ENCODE measurements around the gene SPTAN1. TPM values are rescaled to one million over a fixed set of nuclear protein-coding genes. Genes with fewer than 3 reads are reported as not detected.

The SPTAN1 gene
- total RNA-seq, 6 experiments from 2014 or later: 74.6 to 141 (median 98.6) TPM

- H3K36me3 ChIP-seq: peaks cover 0 to 71% (median 42%) of the 10 kb centered on the region in 4 donors
- H3K4me1 ChIP-seq: peaks cover 0 to 42% (median 3%) of the 10 kb centered on the region in 4 donors
- no peak overlapping the region for H3K4me3 ChIP-seq
- intact Hi-C loops (cut with DNase I): no loop called here
- H3K9me3 ChIP-seq: no peaks in the 10 kb centered on the region
- ATAC-seq (peak in 1 of 4 donors; percentile 26), DNase-seq (peak in 1 of 3 donors; percentile 67)
- H3K27me3 ChIP-seq: no peaks in the 10 kb centered on the region
- TF ChIP-seq POLR2A (IDR thresholded peaks at IDR 0.05) (no peak), CTCF (IDR thresholded peaks at IDR 0.05) (peak in 1 of 4 donors; percentile 28)
- peak overlapping the region in 1 of 3 donors; percentile 77 for H3K27ac ChIP-seq
- 63% methylated on average over 5 of the region's 10 CpGs for WGBS (ENCODE audit: insufficient coverage, low coverage, low lambda C conversion rate, missing lambda C conversion rate)
These were observed 72.2 kb downstream of the SPTAN1 start for GRCh38 chr9:128624566-128624965.

- Histone ChIP-seq H3K27me3 (no peaks in the 10 kb centered on the region), H3K4me3 (no peak overlapping the region), H3K9me3 (no peaks in the 10 kb centered on the region), H3K27ac (peak overlapping the region in 1 of 3 donors; percentile 77), H3K36me3 (peaks cover 0 to 70% (median 33%) of the 10 kb centered on the region in 4 donors), H3K4me1 (peaks cover 0 to 42% (median 3%) of the 10 kb centered on the region in 4 donors)
- DNase-seq (peak in 2 of 3 donors; percentile 79 to 80), ATAC-seq (peak in 2 of 4 donors; percentile 8 to 51)
- intact Hi-C loops (cut with DNase I): no loop called here
- TF ChIP-seq POLR2A (IDR thresholded peaks at IDR 0.05) (no peak), CTCF (IDR thresholded peaks at IDR 0.05) (no peak)
- 88% methylated on average over 4 of the region's 20 CpGs for WGBS (ENCODE audit: insufficient coverage, low coverage, low lambda C conversion rate, missing lambda C conversion rate)
These were observed 73.2 kb downstream of the SPTAN1 start for GRCh38 chr9:128625391-128626146.

GRCh38 chr9:128626181-128626580 lies 73.8 kb downstream of the SPTAN1 start:
- H3K36me3 ChIP-seq: peaks cover 0 to 70% (median 31%) of the 10 kb centered on the region in 4 donors
- H3K4me1 ChIP-seq: peaks cover 0 to 42% (median 3%) of the 10 kb centered on the region in 4 donors
- H3K27me3 ChIP-seq: no peaks in the 10 kb centered on the region
- 20% methylated on average over 2 of the region's 16 CpGs for WGBS (ENCODE audit: insufficient coverage, low coverage, low lambda C conversion rate, missing lambda C conversion rate)
- no peak overlapping the region for H3K4me3 ChIP-seq
- TF ChIP-seq CTCF (IDR thresholded peaks at IDR 0.05) (no peak), POLR2A (IDR thresholded peaks at IDR 0.05) (no peak)
- no peaks in the 10 kb centered on the region for H3K9me3 ChIP-seq
- intact Hi-C loops (cut with DNase I): no loop called here
- peak overlapping the region in 1 of 3 donors; percentile 77 for H3K27ac ChIP-seq
- DNase-seq (no peak), ATAC-seq (no peak)

- WGBS (ENCODE audit: insufficient coverage, low coverage, low lambda C conversion rate, missing lambda C conversion rate): 100% methylated on average over 1 of the region's 15 CpGs
- no peak overlapping the region for H3K27ac ChIP-seq
- ATAC-seq (no peak), DNase-seq (no peak)
- no peaks in the 10 kb centered on the region for H3K9me3 ChIP-seq
- TF ChIP-seq CTCF (IDR thresholded peaks at IDR 0.05) (no peak), POLR2A (IDR thresholded peaks at IDR 0.05) (no peak)
- peaks cover 0 to 42% (median 3%) of the 10 kb centered on the region in 4 donors for H3K4me1 ChIP-seq
- peaks cover 0 to 69% (median 34%) of the 10 kb centered on the region in 4 donors for H3K36me3 ChIP-seq
- H3K27me3 ChIP-seq: no peaks in the 10 kb centered on the region
- intact Hi-C loops (cut with DNase I): no loop called here
- no peak overlapping the region for H3K4me3 ChIP-seq
These were observed 74.8 kb downstream of the SPTAN1 start for GRCh38 chr9:128627127-128627715.

Data from right lobe of liver (tissue), 6 donors.